ENCODE results near the gene VPS25.

GRCh38 chr17:42766124-42766523 lies 7.1 kb upstream of the VPS25 start:
- TF ChIP-seq CTCF (conservative IDR thresholded peaks at IDR 0.05; ENCODE audit: low read length) (no peak), EZH2phosphoT487 (IDR thresholded peaks at IDR 0.05; ENCODE audit: borderline replicate concordance, low read depth, low read length) (no peak)

Measured in OCI-LY7 (cell line).